Inferior parietal cortex (tissue), 1 donor: ENCODE results near the gene FLOT1.

ENCODE experiments used
- DNase-seq: peaks from one replicate; pipeline ENCODE4 v3.0.0-alpha.2; 2016; ENCODE audit errors: extremely low spot score

Gene FLOT1

GRCh38 chr6:30679765-30680535 is 62.5 kb downstream of the FLOT1 start:
- no peak for DNase-seq

GRCh38 chr6:30678964-30679726 is 63.3 kb downstream of the FLOT1 start:
- peak; percentile 82 for DNase-seq
